ENCODE data around the gene SLC4A4.

SLC4A4 gene

DNA sequence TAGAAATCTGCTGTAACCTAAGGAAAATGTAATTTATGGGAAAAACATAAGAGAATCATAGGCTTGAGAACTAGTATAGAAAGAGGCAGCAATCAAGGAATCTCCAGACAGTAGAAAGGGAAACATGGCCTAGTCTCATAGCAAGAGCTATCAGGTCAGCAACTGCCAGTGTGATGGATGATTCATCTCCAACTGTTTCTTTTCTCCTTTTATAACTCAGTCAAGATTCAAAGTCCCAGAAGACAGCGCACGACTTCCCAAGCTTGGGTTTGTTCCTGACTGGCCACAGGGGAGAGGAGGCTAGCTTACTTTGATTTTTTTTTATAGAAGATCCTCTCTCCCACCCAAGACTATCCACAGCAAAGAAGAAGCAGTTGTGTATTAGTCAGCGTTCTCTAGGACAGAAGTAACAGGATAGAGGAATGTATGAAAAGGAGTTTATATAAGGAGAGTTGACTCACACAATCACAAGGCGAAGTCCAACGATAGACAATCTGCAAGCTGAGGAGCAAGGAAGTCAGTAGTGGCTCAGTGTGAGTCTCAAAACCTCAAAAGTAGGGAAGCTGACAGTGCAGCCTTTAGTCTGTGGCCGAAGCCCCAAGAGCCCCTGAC lies 263.6 kb downstream of the SLC4A4 start:
- no peak for DNase-seq (ENCODE audit: extremely low spot score)

GRCh38 chr4:71604785-71605184 lies 266.0 kb downstream of the SLC4A4 start:
- TF ChIP-seq BHLHE40 (IDR thresholded peaks at IDR 0.05; ENCODE audit: borderline replicate concordance) (no peak), SP1 (IDR thresholded peaks at IDR 0.05) (no peak), FOXK2 (IDR thresholded peaks at IDR 0.05) (no peak), LEF1 (IDR thresholded peaks at IDR 0.05; ENCODE audit: borderline replicate concordance) (no peak), NFRKB (IDR thresholded peaks at IDR 0.05) (no peak), SUZ12 (IDR thresholded peaks at IDR 0.05) (no peak), L3MBTL2 (conservative IDR thresholded peaks at IDR 0.05) (no peak), ARNT (IDR thresholded peaks at IDR 0.05) (no peak), HDGF (IDR thresholded peaks at IDR 0.05; ENCODE audit: borderline replicate concordance) (no peak), CTBP1 (IDR thresholded peaks at IDR 0.05; ENCODE audit: borderline replicate concordance) (no peak), FOXA1 (IDR thresholded peaks at IDR 0.05) (no peak), ELF4 (IDR thresholded peaks at IDR 0.05) (no peak), FOXM1 (IDR thresholded peaks at IDR 0.05; ENCODE audit: borderline replicate concordance) (no peak), TARDBP (IDR thresholded peaks at IDR 0.05) (no peak), ZNF384 (IDR thresholded peaks at IDR 0.05) (no peak)
- TF ChIP-seq, protein P1, sequence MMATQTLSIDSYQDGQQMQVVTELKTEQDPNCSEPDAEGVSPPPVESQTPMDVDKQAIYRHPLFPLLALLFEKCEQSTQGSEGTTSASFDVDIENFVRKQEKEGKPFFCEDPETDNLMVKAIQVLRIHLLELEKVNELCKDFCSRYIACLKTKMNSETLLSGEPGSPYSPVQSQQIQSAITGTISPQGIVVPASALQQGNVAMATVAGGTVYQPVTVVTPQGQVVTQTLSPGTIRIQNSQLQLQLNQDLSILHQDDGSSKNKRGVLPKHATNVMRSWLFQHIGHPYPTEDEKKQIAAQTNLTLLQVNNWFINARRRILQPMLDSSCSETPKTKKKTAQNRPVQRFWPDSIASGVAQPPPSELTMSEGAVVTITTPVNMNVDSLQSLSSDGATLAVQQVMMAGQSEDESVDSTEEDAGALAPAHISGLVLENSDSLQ (IDR thresholded peaks at IDR 0.05): no peak
- no peak for DNase-seq (ENCODE audit: extremely low spot score)
- POLR2A ChIA-PET: no interaction called here
- CTCF ChIA-PET: no interaction called here

More for the DNA sequence above, 263.6 kb downstream of the SLC4A4 start:
- CTCF ChIA-PET: no interaction called here
- POLR2A ChIA-PET: no interaction called here
- TF ChIP-seq FOXM1 (IDR thresholded peaks at IDR 0.05; ENCODE audit: borderline replicate concordance) (no peak), SP1 (IDR thresholded peaks at IDR 0.05) (no peak), CTBP1 (IDR thresholded peaks at IDR 0.05; ENCODE audit: borderline replicate concordance) (no peak), ZNF384 (IDR thresholded peaks at IDR 0.05) (no peak), ARNT (IDR thresholded peaks at IDR 0.05) (no peak), ELF4 (IDR thresholded peaks at IDR 0.05) (no peak), FOXA1 (IDR thresholded peaks at IDR 0.05) (no peak), TARDBP (IDR thresholded peaks at IDR 0.05) (no peak), NFRKB (IDR thresholded peaks at IDR 0.05) (no peak), HDGF (IDR thresholded peaks at IDR 0.05; ENCODE audit: borderline replicate concordance) (no peak), BHLHE40 (IDR thresholded peaks at IDR 0.05; ENCODE audit: borderline replicate concordance) (no peak), LEF1 (IDR thresholded peaks at IDR 0.05; ENCODE audit: borderline replicate concordance) (no peak), FOXK2 (IDR thresholded peaks at IDR 0.05) (no peak)
- TF ChIP-seq, protein P1 (IDR thresholded peaks at IDR 0.05): no peak

DNA sequence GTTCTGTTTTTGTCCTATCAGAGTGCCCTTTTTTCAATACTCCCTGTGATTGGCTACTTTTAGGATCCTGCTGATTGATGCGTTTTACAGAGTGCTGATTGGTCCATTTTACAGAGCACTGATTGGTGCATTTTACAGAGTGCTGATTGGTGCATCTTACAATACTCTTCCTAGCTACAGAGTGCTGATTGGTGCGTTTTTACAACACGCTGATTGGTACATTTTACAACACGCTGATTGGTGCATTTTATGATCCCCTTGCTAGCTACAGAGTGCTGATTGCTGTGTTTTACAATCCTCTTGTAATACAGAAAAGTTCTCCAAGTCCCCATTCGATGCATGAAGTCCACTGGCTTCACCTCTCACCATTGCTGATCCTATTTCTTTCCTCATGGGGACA lies 268.3 kb downstream of the SLC4A4 start:
- no peak for DNase-seq (ENCODE audit: extremely low spot score)
- no peak for TF ChIP-seq CTBP1 (IDR thresholded peaks at IDR 0.05; ENCODE audit: borderline replicate concordance)
- TF ChIP-seq SUZ12 (IDR thresholded peaks at IDR 0.05): no peak
- no peak for TF ChIP-seq FOXM1 (IDR thresholded peaks at IDR 0.05; ENCODE audit: borderline replicate concordance)
- no peak for TF ChIP-seq ZNF384 (IDR thresholded peaks at IDR 0.05)
- TF ChIP-seq FOXK2 (IDR thresholded peaks at IDR 0.05): no peak
- no peak for TF ChIP-seq BHLHE40 (IDR thresholded peaks at IDR 0.05; ENCODE audit: borderline replicate concordance)
- no peak for TF ChIP-seq NFRKB (IDR thresholded peaks at IDR 0.05)
- no peak for TF ChIP-seq LEF1 (IDR thresholded peaks at IDR 0.05; ENCODE audit: borderline replicate concordance)
- POLR2A ChIA-PET: no interaction called here
- CTCF ChIA-PET: no interaction called here

GRCh38 chr4:71607780-71608677 lies 269.2 kb downstream of the SLC4A4 start:
- DNase-seq (ENCODE audit: extremely low spot score): no peak
- TF ChIP-seq ZNF384 (IDR thresholded peaks at IDR 0.05) (no peak), SP1 (IDR thresholded peaks at IDR 0.05) (no peak), HDGF (IDR thresholded peaks at IDR 0.05; ENCODE audit: borderline replicate concordance) (no peak), CTBP1 (IDR thresholded peaks at IDR 0.05; ENCODE audit: borderline replicate concordance) (no peak), FOXK2 (IDR thresholded peaks at IDR 0.05) (no peak), SUZ12 (IDR thresholded peaks at IDR 0.05) (no peak), NFRKB (IDR thresholded peaks at IDR 0.05) (no peak), ARNT (IDR thresholded peaks at IDR 0.05) (no peak), ELF4 (IDR thresholded peaks at IDR 0.05) (no peak), LEF1 (IDR thresholded peaks at IDR 0.05; ENCODE audit: borderline replicate concordance) (no peak)
- TF ChIP-seq, protein P1 (IDR thresholded peaks at IDR 0.05): no peak
- POLR2A ChIA-PET: no interaction called here
- CTCF ChIA-PET: no interaction called here

- ChIA-PET CTCF (no interaction called here), POLR2A (no interaction called here)
- TF ChIP-seq LEF1 (IDR thresholded peaks at IDR 0.05; ENCODE audit: borderline replicate concordance) (no peak), FOXK2 (IDR thresholded peaks at IDR 0.05) (no peak), HDGF (IDR thresholded peaks at IDR 0.05; ENCODE audit: borderline replicate concordance) (no peak), BHLHE40 (IDR thresholded peaks at IDR 0.05; ENCODE audit: borderline replicate concordance) (no peak), ELF4 (IDR thresholded peaks at IDR 0.05) (no peak), ZNF384 (IDR thresholded peaks at IDR 0.05) (no peak), ARNT (IDR thresholded peaks at IDR 0.05) (no peak), FOXM1 (IDR thresholded peaks at IDR 0.05; ENCODE audit: borderline replicate concordance) (no peak), CTBP1 (IDR thresholded peaks at IDR 0.05; ENCODE audit: borderline replicate concordance) (no peak)
- no peak for DNase-seq (ENCODE audit: extremely low spot score)
Observed at GRCh38 chr4:71608678-71609071, 269.9 kb downstream of the SLC4A4 start.

Data from HEK293T (cell line).